K562 (cell line): ENCODE data around the gene PSMB11. TPM values are rescaled to one million over a fixed set of nuclear protein-coding genes. Genes with fewer than 3 reads are reported as not detected.
A peak's percentile ranks its signal among the peaks of the same experiment; 100 is the strongest.

Experiments used
- ARID3A ChIP-seq: IDR thresholded peaks from 2 replicates; pipeline ENCODE4 v1.6.1; 2012; ENCODE audit warnings: low read depth, low read length, improper control_type of control experiment, borderline replicate concordance
- ATF6 ChIP-seq: sonication (generic); formaldehyde crosslinking; IDR thresholded peaks from 2 replicates; pipeline ENCODE4 v1.4.0; 2020; ENCODE audit warnings: mild to moderate bottlenecking, missing genetic modification reagents
- CEBPZ ChIP-seq: fragments of 150-350 bp; IDR thresholded peaks from 2 replicates; pipeline ENCODE4 v1.6.1; 2014; ENCODE audit warnings: low read depth, mild to moderate bottlenecking, low read length, borderline replicate concordance
- E2F3 ChIP-seq: fragments of 250-450 bp; sonication (Bioruptor Pico); IDR thresholded peaks from 2 replicates; pipeline ENCODE4 v1.4.0; 2020; ENCODE audit warnings: mild to moderate bottlenecking
- FOXP4 ChIP-seq: sonication (generic); formaldehyde crosslinking; IDR thresholded peaks from 2 replicates; pipeline ENCODE4 v1.8.0; 2022; ENCODE audit warnings: mild to moderate bottlenecking, missing genetic modification reagents, borderline replicate concordance
- RBBP5 ChIP-seq: fragments of 200-600 bp; sonication (generic); IDR thresholded peaks from 2 replicates; pipeline ENCODE4 v1.6.1; 2012; ENCODE audit warnings: borderline replicate concordance, mild to moderate bottlenecking, low read length, control low read depth, inconsistent platforms; ENCODE audit not compliant: insufficient read depth, poor library complexity, severe bottlenecking
- RBFOX2 ChIP-seq: fragments of 200-400 bp; formaldehyde crosslinking; IDR thresholded peaks from 2 replicates; pipeline ENCODE4 v1.6.1; 2017; ENCODE audit warnings: low read depth, mild to moderate bottlenecking, low read length, moderate library complexity
- TBP ChIP-seq: optimal IDR thresholded peaks from 2 replicates; pipeline ENCODE3; 2011; ENCODE audit warnings: low read depth, low read length, improper control_type of control experiment
- ZC3H4 ChIP-seq: sonication (generic); formaldehyde crosslinking; IDR thresholded peaks from 2 replicates; pipeline ENCODE4 v1.9.0; 2021; ENCODE audit warnings: missing genetic modification reagents, borderline replicate concordance
- ZNF175 ChIP-seq: fragments of 200-800 bp; sonication (Bioruptor generic); IDR thresholded peaks from 2 replicates; pipeline ENCODE4 v1.6.1; 2016; ENCODE audit warnings: low read depth, mild to moderate bottlenecking, missing genetic modification characterization, missing compliant biosample characterization
- ZNF384 ChIP-seq: IDR thresholded peaks from 2 replicates; pipeline ENCODE4 v1.6.1; 2012; ENCODE audit warnings: low read depth, low read length, improper control_type of control experiment
- ZNF449 ChIP-seq: fragments of 250-450 bp; sonication (Bioruptor Pico); IDR thresholded peaks from 2 replicates; pipeline ENCODE4 v1.8.0; 2022; ENCODE audit warnings: moderate library complexity, mild to moderate bottlenecking, inconsistent platforms
- ZNF551 ChIP-seq: fragments of 250-450 bp; sonication (Bioruptor Pico); IDR thresholded peaks from 2 replicates; pipeline ENCODE4 v1.5.0; 2021; ENCODE audit warnings: mild to moderate bottlenecking, moderate library complexity
- ZNF589 ChIP-seq: fragments of 200-800 bp; sonication (Bioruptor generic); IDR thresholded peaks from 2 replicates; pipeline ENCODE4 v1.6.1; 2016; ENCODE audit warnings: low read depth, missing genetic modification characterization, missing compliant biosample characterization
- polyA plus RNA-seq, 8 experiments: library from polyadenylated mRNA; depleted of rRNA in 4 of 8; stranded (reverse) in 5 of 8; unstranded in 3 of 8; fragments of >200 nt; fragmentation: Nextera tagmentation in 2 of 8; fragmentation: Illumina TruSeq in 1 of 8; extraction: Ambion mirVana in 2 of 8; extraction: Trizol in 1 of 8; gene quantifications; 2 replicates each; pipeline versions ENCODE4 v1.2.1 to v1.2.3, GENCODE V29; 2011 to 2014; ENCODE audit warnings: inconsistent platforms in 1 of 8, missing spikeins in 1 of 8
- total RNA-seq, 7 experiments: library from RNA; depleted of rRNA in 6 of 7; stranded (reverse); fragments of >200 nt in 6 of 7; fragmentation: Illumina TruSeq in 2 of 7; extraction: Trizol in 2 of 7; gene quantifications; 2 replicates each; pipeline versions ENCODE4 v1.2.1 to v1.2.3, GENCODE V29; 2011 to 2021; ENCODE audit warnings: low replicate concordance in 1 of 7

PSMB11 gene
- total and polyA plus RNA-seq, 9 of the 15 experiments (the other 6 are each of a cell fraction or from before 2014, with no cell fraction given): not detected

- TF ChIP-seq ATF6 (peak; percentile 83; the same call in 1 of the 2 replicates), CEBPZ (no peak), ZNF449 (CRISPR knock-in tag) (no peak), ZNF384 (no peak), E2F3 (CRISPR knock-in tag) (peak; percentile 89), FOXP4 (CRISPR knock-in tag) (no peak; the same call in 1 of the 2 replicates), TBP (peak; percentile 89), ZC3H4 (CRISPR knock-in tag) (peak; percentile 96; the same call in 1 of the 2 replicates), RBBP5 (peak; percentile 94), ZNF551 (CRISPR knock-in tag) (no peak), RBFOX2 (peak; percentile 99), ARID3A (no peak), ZNF589 (CRISPR knock-in tag) (no peak), ZNF175 (CRISPR knock-in tag) (no peak; the same call in 1 of the 2 replicates)
Measured at GRCh38 chr14:23006544-23007419, 35.2 kb upstream of the PSMB11 start (continued).
